Thoracic aorta (tissue), 2 donors: ENCODE data around the gene TRAT1. TPM values are rescaled to one million over a fixed set of nuclear protein-coding genes. Genes with fewer than 3 reads are reported as not detected.

ENCODE experiments used
- ATAC-seq: fragments of 150-250 bp; one replicate; pipeline ENCODE4 v1.8.0; 2017; ENCODE audit warnings: low read depth; ENCODE audit not compliant: insufficient number of reproducible peaks, low FRiP score
- DNase-seq: peaks from one replicate; pipeline ENCODE4 v3.0.0-alpha.2; 2020; ENCODE audit warnings: low spot score
- H3K27ac ChIP-seq, 2 donors: fragments of 200-600 bp; sonication (generic); 1 replicate in 1 of 2; 2 replicates in 1 of 2; pipeline ENCODE4 v1.5.1; 2016; ENCODE audit warnings: mild to moderate bottlenecking in 2 of 2, moderate library complexity in 2 of 2
- H3K27me3 ChIP-seq: fragments of 200-600 bp; sonication (generic); replicated peaks from 2 replicates; pipeline ENCODE4 v1.6.0; 2016; ENCODE audit warnings: mild to moderate bottlenecking; ENCODE audit not compliant: insufficient read depth
- H3K36me3 ChIP-seq: fragments of 200-600 bp; sonication (generic); one replicate; pipeline ENCODE4 v1.5.1; 2016
- H3K4me1 ChIP-seq, 2 donors: fragments of 200-600 bp; sonication (generic); 1 replicate in 1 of 2; 2 replicates in 1 of 2; pipeline versions ENCODE4 v1.5.1 to v1.6.0; 2016; ENCODE audit warnings: low read depth in 2 of 2, mild to moderate bottlenecking in 1 of 2; ENCODE audit not compliant: control insufficient read depth in 1 of 2
- H3K4me3 ChIP-seq: fragments of 200-600 bp; sonication (generic); 2 replicates; pipeline ENCODE4 v1.5.1; 2016; ENCODE audit warnings: mild to moderate bottlenecking
- H3K9me3 ChIP-seq: fragments of 200-600 bp; sonication (generic); 2 replicates; pipeline ENCODE4 v1.5.1; 2016
- total RNA-seq, 2 donors: library from RNA; depleted of rRNA; stranded (reverse); fragments of >200 nt; gene quantifications; one replicate each; pipeline versions ENCODE4 v1.1.0 to v1.2.3, GENCODE V29; 2016
- TF ChIP-seq, protein P1 (sequence below): fragments of 200-600 bp; sonication (generic); IDR thresholded peaks from one replicate; pipeline ENCODE4 v1.5.1; 2019; ENCODE audit warnings: antibody characterized with exemption

Gene TRAT1
- total RNA-seq, 2 donors from 2014 or later: not detected

GRCh38 chr3:108847187-108847586 lies 24.6 kb downstream of the TRAT1 start:
- Histone ChIP-seq H3K4me3 (no peak overlapping the region), H3K27me3 (no peaks in the 10 kb centered on the region), H3K4me1 (no peaks in the 10 kb centered on the region), H3K9me3 (no peaks in the 10 kb centered on the region), H3K36me3 (no peaks in the 10 kb centered on the region), H3K27ac (no peak overlapping the region)
- DNase-seq: no peak
- ATAC-seq: no peak
- TF ChIP-seq, protein P1, sequence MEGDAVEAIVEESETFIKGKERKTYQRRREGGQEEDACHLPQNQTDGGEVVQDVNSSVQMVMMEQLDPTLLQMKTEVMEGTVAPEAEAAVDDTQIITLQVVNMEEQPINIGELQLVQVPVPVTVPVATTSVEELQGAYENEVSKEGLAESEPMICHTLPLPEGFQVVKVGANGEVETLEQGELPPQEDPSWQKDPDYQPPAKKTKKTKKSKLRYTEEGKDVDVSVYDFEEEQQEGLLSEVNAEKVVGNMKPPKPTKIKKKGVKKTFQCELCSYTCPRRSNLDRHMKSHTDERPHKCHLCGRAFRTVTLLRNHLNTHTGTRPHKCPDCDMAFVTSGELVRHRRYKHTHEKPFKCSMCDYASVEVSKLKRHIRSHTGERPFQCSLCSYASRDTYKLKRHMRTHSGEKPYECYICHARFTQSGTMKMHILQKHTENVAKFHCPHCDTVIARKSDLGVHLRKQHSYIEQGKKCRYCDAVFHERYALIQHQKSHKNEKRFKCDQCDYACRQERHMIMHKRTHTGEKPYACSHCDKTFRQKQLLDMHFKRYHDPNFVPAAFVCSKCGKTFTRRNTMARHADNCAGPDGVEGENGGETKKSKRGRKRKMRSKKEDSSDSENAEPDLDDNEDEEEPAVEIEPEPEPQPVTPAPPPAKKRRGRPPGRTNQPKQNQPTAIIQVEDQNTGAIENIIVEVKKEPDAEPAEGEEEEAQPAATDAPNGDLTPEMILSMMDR: no peak

GRCh38 chr3:108849075-108849474 lies 26.5 kb downstream of the TRAT1 start:
- H3K9me3 ChIP-seq: no peaks in the 10 kb centered on the region
- H3K4me3 ChIP-seq: no peak overlapping the region
- H3K4me1 ChIP-seq: no peaks in the 10 kb centered on the region
- H3K27ac ChIP-seq: no peak overlapping the region
- TF ChIP-seq, protein P1: no peak
- no peaks in the 10 kb centered on the region for H3K36me3 ChIP-seq
- no peaks in the 10 kb centered on the region for H3K27me3 ChIP-seq
- no peak for ATAC-seq
- no peak for DNase-seq

GRCh38 chr3:108861401-108861800 lies 38.8 kb downstream of the TRAT1 start:
- H3K4me1 ChIP-seq: no peaks in the 10 kb centered on the region
- DNase-seq (no peak), ATAC-seq (no peak)
- H3K4me3 ChIP-seq: no peak overlapping the region
- H3K27ac ChIP-seq: no peak overlapping the region
- H3K27me3 ChIP-seq: no peaks in the 10 kb centered on the region
- no peaks in the 10 kb centered on the region for H3K36me3 ChIP-seq
- TF ChIP-seq, protein P1: no peak
- H3K9me3 ChIP-seq: no peaks in the 10 kb centered on the region

GRCh38 chr3:108862865-108863798 lies 40.5 kb downstream of the TRAT1 start:
- Histone ChIP-seq H3K4me3 (no peak overlapping the region), H3K4me1 (no peaks in the 10 kb centered on the region), H3K27me3 (no peaks in the 10 kb centered on the region), H3K36me3 (no peaks in the 10 kb centered on the region), H3K9me3 (no peaks in the 10 kb centered on the region), H3K27ac (no peak overlapping the region)
- TF ChIP-seq, protein P1: no peak
- DNase-seq (no peak), ATAC-seq (no peak)

GRCh38 chr3:108863799-108864135 lies 41.2 kb downstream of the TRAT1 start:
- Histone ChIP-seq H3K27ac (no peak overlapping the region), H3K4me3 (no peak overlapping the region), H3K36me3 (no peaks in the 10 kb centered on the region), H3K27me3 (no peaks in the 10 kb centered on the region), H3K4me1 (no peaks in the 10 kb centered on the region), H3K9me3 (no peaks in the 10 kb centered on the region)
- ATAC-seq (no peak), DNase-seq (no peak)
- TF ChIP-seq, protein P1: no peak
